ENCODE results near the gene DCLRE1A.

- no peak for TF ChIP-seq CTCF (IDR thresholded peaks at IDR 0.05)
- no peak for TF ChIP-seq POLR2A (IDR thresholded peaks at IDR 0.05)
Measured at GRCh38 chr10:113866551-113867394, 12.9 kb upstream of the DCLRE1A start.

Measured in upper lobe of left lung (tissue), 4 donors.